Middle frontal gyrus (tissue), 1 donor: Measurements from ENCODE around the gene PRKCB.

Experiments used
- DNase-seq: peaks from one replicate; pipeline ENCODE4 v3.0.0-alpha.2; 2015; ENCODE audit warnings: low spot score; ENCODE audit errors: extremely low spot score

PRKCB gene

GRCh38 chr16:23835390-23836077 is at the start of gene PRKCB:
PRKCB (plus strand) TSS chr16:23835983.
- DNase-seq, result peak; percentile 77

GRCh38 chr16:23786964-23787561 is 48.7 kb upstream of the PRKCB start:
- no peak for DNase-seq

- no peak for DNase-seq
Measured at GRCh38 chr16:23788685-23789084, 47.1 kb upstream of the PRKCB start.

- DNase-seq, result no peak
Measured at GRCh38 chr16:23795378-23795777, 40.4 kb upstream of the PRKCB start.

- no peak for DNase-seq
Measured at GRCh38 chr16:23796941-23797340, 38.8 kb upstream of the PRKCB start.

GRCh38 chr16:23801378-23801777 is 34.4 kb upstream of the PRKCB start:
- peak; percentile 62 for DNase-seq

GRCh38 chr16:23802776-23803175 is 33.0 kb upstream of the PRKCB start:
- DNase-seq, result no peak

GRCh38 chr16:23803591-23804123 is 32.1 kb upstream of the PRKCB start:
- DNase-seq, result no peak

- DNase-seq, result no peak
Measured at GRCh38 chr16:23807028-23807427, 28.8 kb upstream of the PRKCB start.

GRCh38 chr16:23821467-23821866 is 14.3 kb upstream of the PRKCB start:
- DNase-seq, result no peak

- no peak for DNase-seq
Measured at GRCh38 chr16:23821875-23822688, 13.7 kb upstream of the PRKCB start.

- DNase-seq, result no peak
Measured at GRCh38 chr16:23823475-23824384, 12.1 kb upstream of the PRKCB start.

GRCh38 chr16:23824909-23825308 is 10.9 kb upstream of the PRKCB start:
- no peak for DNase-seq

- no peak for DNase-seq
Measured at GRCh38 chr16:23826528-23827045, 9.2 kb upstream of the PRKCB start.

GRCh38 chr16:23827057-23827456 is 8.7 kb upstream of the PRKCB start:
- DNase-seq, result no peak

GRCh38 chr16:23829454-23829853 is 6.3 kb upstream of the PRKCB start:
- no peak for DNase-seq

- DNase-seq, result no peak
Measured at GRCh38 chr16:23830276-23830675, 5.5 kb upstream of the PRKCB start.

- no peak for DNase-seq
Measured at GRCh38 chr16:23832882-23833281, 2.9 kb upstream of the PRKCB start.

GRCh38 chr16:23833504-23833903 is 2.3 kb upstream of the PRKCB start:
- DNase-seq, result no peak

- DNase-seq, result no peak
Measured at GRCh38 chr16:23833960-23834685, 1.7 kb upstream of the PRKCB start.
